SK-N-SH treated with all-trans-retinoic acid at 6 μM for 48 hours (cell line): ENCODE measurements around the gene BTG1.
"Not testable (repeated sequence)": the region's sequence is repeated elsewhere in the genome, so short reads cannot be mapped to it uniquely, and the experiment has no call there.

Experiments used
- ATAC-seq: fragments of 200-7000 bp; cut with Tn5 transposase; 3 replicates; pipeline ENCODE4 v1.9.1; 2020; ENCODE audit warnings: mild to moderate bottlenecking, moderate library complexity
- ARNTL ChIP-seq: fragments of 450-650 bp; formaldehyde crosslinking; IDR thresholded peaks from 2 replicates; pipeline ENCODE4 v1.5.0; 2020; ENCODE audit warnings: low read depth, mild to moderate bottlenecking, moderate library complexity, borderline replicate concordance
- BACH2 ChIP-seq: fragments of 250-450 bp; sonication (Bioruptor Pico); IDR thresholded peaks from 2 replicates; pipeline ENCODE4 v1.9.0; 2021; ENCODE audit warnings: mild to moderate bottlenecking, borderline replicate concordance
- CREB5 ChIP-seq: fragments of 250-450 bp; sonication (Bioruptor Pico); IDR thresholded peaks from 2 replicates; pipeline ENCODE4 v1.5.1; 2020; ENCODE audit warnings: low read depth, mild to moderate bottlenecking, moderate library complexity
- CSDC2 ChIP-seq: fragments of 250-450 bp; sonication (Bioruptor Pico); IDR thresholded peaks from 2 replicates; pipeline ENCODE4 v1.5.0; 2020; ENCODE audit warnings: mild to moderate bottlenecking, moderate library complexity
- CSRNP3 ChIP-seq: fragments of 250-450 bp; sonication (Bioruptor Pico); IDR thresholded peaks from 2 replicates; pipeline ENCODE4 v1.5.1; 2021; ENCODE audit warnings: mild to moderate bottlenecking, moderate library complexity
- GLIS3 ChIP-seq: fragments of 250-450 bp; sonication (Bioruptor Pico); IDR thresholded peaks from 2 replicates; pipeline ENCODE4 v1.5.0; 2020; ENCODE audit warnings: mild to moderate bottlenecking, moderate library complexity
- ISL1 ChIP-seq: fragments of 250-450 bp; sonication (Bioruptor Pico); IDR thresholded peaks from 2 replicates; pipeline ENCODE4 v2.1.2; 2022; ENCODE audit warnings: mild to moderate bottlenecking, moderate library complexity
- OSR1 ChIP-seq: fragments of 250-450 bp; sonication (Bioruptor Pico); IDR thresholded peaks from 2 replicates; pipeline ENCODE4 v1.8.0; 2022; ENCODE audit warnings: moderate library complexity, mild to moderate bottlenecking, inconsistent platforms
- POU6F1 ChIP-seq: fragments of 250-450 bp; sonication (Bioruptor Pico); IDR thresholded peaks from 2 replicates; pipeline ENCODE4 v1.8.0; 2021; ENCODE audit warnings: low read depth, mild to moderate bottlenecking, moderate library complexity, borderline replicate concordance
- PPARA ChIP-seq: fragments of 250-450 bp; sonication (Bioruptor Pico); IDR thresholded peaks from 2 replicates; pipeline ENCODE4 v1.5.0; 2020; ENCODE audit warnings: mild to moderate bottlenecking, borderline replicate concordance
- RARB ChIP-seq: fragments of 250-450 bp; sonication (Bioruptor Pico); IDR thresholded peaks from 2 replicates; pipeline ENCODE4 v1.8.0; 2021; ENCODE audit warnings: mild to moderate bottlenecking, moderate library complexity
- SNAI2 ChIP-seq: fragments of 250-450 bp; sonication (Bioruptor Pico); IDR thresholded peaks from 2 replicates; pipeline ENCODE4 v1.5.0; 2020; ENCODE audit warnings: mild to moderate bottlenecking, moderate library complexity
- TCF4 ChIP-seq: fragments of 250-450 bp; sonication (Bioruptor Pico); IDR thresholded peaks from 2 replicates; pipeline ENCODE4 v1.8.0; 2021; ENCODE audit warnings: mild to moderate bottlenecking, moderate library complexity, borderline replicate concordance
- TOX ChIP-seq: fragments of 250-450 bp; sonication (Bioruptor Pico); IDR thresholded peaks from 2 replicates; pipeline ENCODE4 v1.8.0; 2021; ENCODE audit warnings: mild to moderate bottlenecking, moderate library complexity, borderline replicate concordance
- ZC3H10 ChIP-seq: fragments of 250-450 bp; sonication (Bioruptor Pico); IDR thresholded peaks from 2 replicates; pipeline ENCODE4 v1.5.1; 2021; ENCODE audit warnings: mild to moderate bottlenecking, moderate library complexity
- ZFP3 ChIP-seq: fragments of 250-450 bp; sonication (Bioruptor Pico); IDR thresholded peaks from 2 replicates; pipeline ENCODE4 v1.5.0; 2020; ENCODE audit warnings: mild to moderate bottlenecking, moderate library complexity
- ZFP30 ChIP-seq: fragments of 450-650 bp; formaldehyde crosslinking; IDR thresholded peaks from 2 replicates; pipeline ENCODE4 v1.5.0; 2022; ENCODE audit warnings: mild to moderate bottlenecking, moderate library complexity
- ZNF565 ChIP-seq: fragments of 450-650 bp; formaldehyde crosslinking; conservative IDR thresholded peaks from 2 replicates; pipeline ENCODE4 v1.5.0; 2020; ENCODE audit warnings: low read depth, mild to moderate bottlenecking, moderate library complexity
- ZNF70 ChIP-seq: fragments of 450-650 bp; formaldehyde crosslinking; IDR thresholded peaks from 2 replicates; pipeline ENCODE4 v1.5.0; 2020; ENCODE audit warnings: mild to moderate bottlenecking, moderate library complexity
- TF ChIP-seq, protein P1 (sequence below): fragments of 250-450 bp; sonication (Bioruptor Pico); IDR thresholded peaks from 2 replicates; pipeline ENCODE4 v1.8.0; 2020; ENCODE audit warnings: mild to moderate bottlenecking, moderate library complexity, borderline replicate concordance

The BTG1 gene

GRCh38 chr12:92138144-92138543 is 7.5 kb downstream of the BTG1 start (continued):
- TF ChIP-seq ARNTL (CRISPR knock-in tag): no peak

- peak; percentile 62 for ATAC-seq
- peak; percentile 39; the same call in 1 of the 2 replicates for TF ChIP-seq ISL1 (CRISPR knock-in tag)
- no peak for TF ChIP-seq CSDC2 (CRISPR knock-in tag)
Observed at GRCh38 chr12:92136965-92137721, 8.5 kb downstream of the BTG1 start.

DNA sequence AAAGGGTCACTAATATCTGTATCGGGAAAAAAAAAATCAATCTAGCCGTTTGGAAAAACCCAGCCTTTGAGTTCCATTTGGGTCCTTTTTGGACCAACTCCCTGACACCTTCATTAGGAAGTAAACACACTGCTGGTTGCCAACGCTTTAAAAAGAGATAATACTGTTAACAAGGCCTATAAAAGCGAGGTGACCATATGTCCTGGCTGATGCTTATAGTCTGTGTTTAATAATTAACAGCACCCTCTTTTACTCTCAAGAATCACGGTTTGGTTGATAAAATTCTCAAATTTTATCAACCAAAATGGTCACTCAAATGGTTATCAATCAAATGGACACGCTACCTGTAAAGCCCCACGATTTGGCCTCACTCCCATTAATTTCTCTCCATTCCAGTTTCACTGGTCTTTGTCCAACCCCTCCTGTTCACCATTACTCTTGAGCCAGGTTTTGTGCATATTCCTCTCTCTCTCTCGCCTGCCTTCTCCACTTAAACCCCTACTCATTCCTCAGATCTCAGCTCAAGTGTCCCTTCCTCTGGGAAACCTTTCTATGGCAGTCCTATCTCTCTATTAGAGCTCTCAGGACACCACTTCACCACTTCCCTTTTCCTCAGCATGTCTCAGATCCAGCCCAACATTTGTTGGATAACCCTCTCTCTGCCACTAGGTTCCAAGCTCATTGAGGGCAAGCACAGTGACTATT is 9.5 kb downstream of the BTG1 start:
- ATAC-seq: no peak

DNA sequence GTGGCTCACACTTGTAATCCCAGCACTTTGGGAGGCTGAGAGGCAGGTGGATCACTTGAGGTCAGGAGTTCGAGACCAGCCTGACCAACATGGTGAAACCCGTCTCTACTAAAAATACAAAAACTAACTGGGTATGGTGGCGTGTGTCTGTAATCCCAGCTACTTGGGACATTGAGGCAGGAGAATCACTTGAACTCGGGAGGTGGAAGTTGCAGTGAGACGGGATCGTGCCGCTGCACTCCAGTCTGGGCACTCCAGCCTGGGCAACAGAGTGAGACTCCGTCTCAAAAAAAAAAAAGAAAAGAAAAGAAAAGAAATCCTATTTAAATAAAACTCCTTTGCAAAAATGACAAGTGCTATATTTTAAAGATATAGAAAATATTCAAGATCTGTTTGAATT is 10.1 kb downstream of the BTG1 start:
- ATAC-seq: not testable (repeated sequence)

More for the DNA sequence above, 9.5 kb downstream of the BTG1 start:
- TF ChIP-seq TCF4 (no peak), ZNF70 (CRISPR knock-in tag) (no peak), RARB (CRISPR knock-in tag) (no peak), GLIS3 (CRISPR knock-in tag) (no peak), TOX (CRISPR knock-in tag) (no peak), ZNF565 (CRISPR knock-in tag) (no peak), PPARA (CRISPR knock-in tag) (no peak), OSR1 (CRISPR knock-in tag) (no peak), ISL1 (CRISPR knock-in tag) (no peak), SNAI2 (CRISPR knock-in tag) (no peak), ARNTL (CRISPR knock-in tag) (no peak), CREB5 (CRISPR knock-in tag) (no peak), CSDC2 (CRISPR knock-in tag) (no peak), ZFP3 (CRISPR knock-in tag) (no peak), ZFP30 (CRISPR knock-in tag) (no peak), POU6F1 (CRISPR knock-in tag) (no peak), CSRNP3 (no peak), BACH2 (no peak), ZC3H10 (no peak)
- TF ChIP-seq, protein P1, sequence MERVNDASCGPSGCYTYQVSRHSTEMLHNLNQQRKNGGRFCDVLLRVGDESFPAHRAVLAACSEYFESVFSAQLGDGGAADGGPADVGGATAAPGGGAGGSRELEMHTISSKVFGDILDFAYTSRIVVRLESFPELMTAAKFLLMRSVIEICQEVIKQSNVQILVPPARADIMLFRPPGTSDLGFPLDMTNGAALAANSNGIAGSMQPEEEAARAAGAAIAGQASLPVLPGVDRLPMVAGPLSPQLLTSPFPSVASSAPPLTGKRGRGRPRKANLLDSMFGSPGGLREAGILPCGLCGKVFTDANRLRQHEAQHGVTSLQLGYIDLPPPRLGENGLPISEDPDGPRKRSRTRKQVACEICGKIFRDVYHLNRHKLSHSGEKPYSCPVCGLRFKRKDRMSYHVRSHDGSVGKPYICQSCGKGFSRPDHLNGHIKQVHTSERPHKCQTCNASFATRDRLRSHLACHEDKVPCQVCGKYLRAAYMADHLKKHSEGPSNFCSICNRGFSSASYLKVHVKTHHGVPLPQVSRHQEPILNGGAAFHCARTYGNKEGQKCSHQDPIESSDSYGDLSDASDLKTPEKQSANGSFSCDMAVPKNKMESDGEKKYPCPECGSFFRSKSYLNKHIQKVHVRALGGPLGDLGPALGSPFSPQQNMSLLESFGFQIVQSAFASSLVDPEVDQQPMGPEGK (CRISPR knock-in tag): no peak
